Spleen (tissue), 7 donors: ENCODE data around the gene KIAA1191.

ENCODE experiments used
- CTCF ChIP-seq, 11 experiments: fragments of 200-600 bp in 7 of 11; fragments of 450-650 bp in 4 of 11; sonication (generic) in 4 of 11; IDR thresholded peaks in 8 of 11; conservative IDR thresholded peaks in 3 of 11; 1 replicate in 7 of 11; 2 replicates in 4 of 11; pipeline versions ENCODE4 v1.4.0 to v1.8.0; 2016 to 2021; ENCODE audit warnings: antibody characterized with exemption in 11 of 11, inconsistent platforms in 4 of 11, mild to moderate bottlenecking in 1 of 11
- POLR2A ChIP-seq, 3 donors: fragments of 450-650 bp; IDR thresholded peaks; one replicate each; pipeline ENCODE4 v1.5.1; 2017; ENCODE audit warnings: antibody characterized with exemption in 3 of 3, mild to moderate bottlenecking in 1 of 3
- POLR2AphosphoS5 ChIP-seq, 3 donors: sonication (generic); formaldehyde crosslinking; IDR thresholded peaks; one replicate each; pipeline ENCODE4 v1.5.1; 2017; ENCODE audit warnings: antibody characterized with exemption in 3 of 3
- donor health status: DM: no; HTN: no; CAD: no; lungs with moderate emphysema.
- donor health status: DM: no; HTN: no; CAD: no.
- donor health status: DM: no; HTN: no; CAD: no.

GRCh38 chr5:176364765-176365350 is 3.3 kb upstream of the KIAA1191 start:
- TF ChIP-seq CTCF (IDR thresholded peaks at IDR 0.05 in 8 of 11, conservative IDR thresholded peaks at IDR 0.05 in 3 of 11), result no peak
- TF ChIP-seq POLR2AphosphoS5 (IDR thresholded peaks at IDR 0.05), result peak in 1 of 3 donors; percentile 68
- TF ChIP-seq POLR2A (IDR thresholded peaks at IDR 0.05), result no peak
